ENCODE data around the gene C1GALT1C1L.

- TF ChIP-seq CTCF (IDR thresholded peaks at IDR 0.05) (no peak), POLR2A (IDR thresholded peaks at IDR 0.05) (peak; percentile 95)
Observed at GRCh38 chr2:43637030-43637803, 39.0 kb downstream of the C1GALT1C1L start, which contains the start of gene PLEKHH2.
